NCI-H526 (cell line): Measurements from ENCODE around the gene ZNF329.
"Not testable (repeated sequence)": the region's sequence is repeated elsewhere in the genome, so short reads cannot be mapped to it uniquely, and the experiment has no call there.

Experiments used
- DNase-seq, 2 experiments: peaks; one replicate each; lab custom pipeline; 2025; lab: John Stamatoyannopoulos, UW

ZNF329 gene

GRCh38 chr19:58150328-58150921 is at the start of gene ZNF329:
TSS of gene ZNF329 (minus strand) at chr19:58150789. CDS start at chr19:58129503, 21,286 bp downstream.
- peak; percentile 22 to 84 for DNase-seq

- DNase-seq = no peak
Observed at GRCh38 chr19:58196901-58197616, 46.5 kb upstream of the ZNF329 start.

- no peak for DNase-seq
Observed at GRCh38 chr19:58183817-58184215, 33.2 kb upstream of the ZNF329 start.

GRCh38 chr19:58182989-58183816 is 32.6 kb upstream of the ZNF329 start, which contains the start of gene ZNF274:
TSS of gene ZNF274 (plus strand) at chr19:58183061. CDS start at chr19:58183966, 905 bp downstream.
- peak; percentile 42 to 89 for DNase-seq

- DNase-seq = peak in 1 of 2 experiments; percentile 46
Observed at GRCh38 chr19:58182577-58182988, 32.0 kb upstream of the ZNF329 start.

GRCh38 chr19:58181902-58182576 is 31.4 kb upstream of the ZNF329 start:
- DNase-seq = peak in 1 of 2 experiments; percentile 50

- DNase-seq = no peak
Observed at GRCh38 chr19:58170860-58171259, 20.3 kb upstream of the ZNF329 start.

- no peak for DNase-seq
Observed at GRCh38 chr19:58166708-58167280, 16.2 kb upstream of the ZNF329 start.

GRCh38 chr19:58166268-58166667 is 15.7 kb upstream of the ZNF329 start:
- no peak for DNase-seq

GRCh38 chr19:58157045-58157728 is 6.6 kb upstream of the ZNF329 start:
- DNase-seq = no peak

- DNase-seq = peak; percentile 83 to 95
Observed at GRCh38 chr19:58154679-58155648, 4.4 kb upstream of the ZNF329 start.

GRCh38 chr19:58154287-58154678 is 3.7 kb upstream of the ZNF329 start:
- no peak for DNase-seq

- DNase-seq = no peak
Observed at GRCh38 chr19:58153386-58153785, 2.8 kb upstream of the ZNF329 start.

GRCh38 chr19:58147475-58147874 is 3.1 kb downstream of the ZNF329 start:
- not testable (repeated sequence) for DNase-seq

- no peak for DNase-seq
Observed at GRCh38 chr19:58145849-58146248, 4.7 kb downstream of the ZNF329 start.

- DNase-seq = no peak
Observed at GRCh38 chr19:58134244-58134643, 16.3 kb downstream of the ZNF329 start.

- no peak for DNase-seq
Observed at GRCh38 chr19:58129284-58129683, 21.3 kb downstream of the ZNF329 start.

- no peak for DNase-seq
Observed at GRCh38 chr19:58128041-58128685, 22.4 kb downstream of the ZNF329 start.

GRCh38 chr19:58123354-58123753 is 27.2 kb downstream of the ZNF329 start:
- no peak for DNase-seq
